Spleen (tissue), 11 donors: ENCODE results near the gene MAP2K5. TPM values are rescaled to one million over a fixed set of nuclear protein-coding genes. Genes with fewer than 3 reads are reported as not detected.
A peak's percentile ranks its signal among the peaks of the same experiment; 100 is the strongest.
"Not testable (repeated sequence)": the region's sequence is repeated elsewhere in the genome, so short reads cannot be mapped to it uniquely, and the experiment has no call there.

Source experiments
- DNase-seq: peaks from one replicate; pipeline ENCODE4 v3.0.0-alpha.2; 2020
- H3K27ac ChIP-seq, 8 donors: fragments of 200-600 bp; sonication (generic) in 7 of 8; 1 replicate in 4 of 8; 2 replicates in 4 of 8; pipeline versions ENCODE4 v1.5.0 to v1.8.0; 2016 to 2021; ENCODE audit warnings: inconsistent platforms in 4 of 8, mild to moderate bottlenecking in 4 of 8, moderate library complexity in 1 of 8
- H3K27me3 ChIP-seq, 7 donors: fragments of 200-600 bp; sonication (generic) in 6 of 7; replicated peaks in 1 of 7; 1 replicate in 4 of 7; 2 replicates in 3 of 7; pipeline versions ENCODE4 v1.5.0 to v1.8.0; 2016 to 2021; ENCODE audit warnings: inconsistent platforms in 3 of 7, mild to moderate bottlenecking in 1 of 7
- H3K36me3 ChIP-seq, 6 donors: fragments of 200-600 bp; sonication (generic) in 5 of 6; 1 replicate in 4 of 6; 2 replicates in 2 of 6; pipeline versions ENCODE4 v1.5.0 to v1.8.0; 2016 to 2021; ENCODE audit warnings: inconsistent platforms in 2 of 6
- H3K4me1 ChIP-seq, 6 donors: fragments of 200-600 bp; sonication (generic) in 5 of 6; 1 replicate in 3 of 6; 2 replicates in 3 of 6; pipeline versions ENCODE4 v1.5.0 to v1.8.0; 2016 to 2021; ENCODE audit warnings: inconsistent platforms in 3 of 6
- H3K4me3 ChIP-seq, 8 donors: fragments of 200-600 bp; sonication (generic) in 7 of 8; 1 replicate in 4 of 8; 2 replicates in 4 of 8; pipeline versions ENCODE4 v1.5.0 to v1.8.0; 2016 to 2021; ENCODE audit warnings: inconsistent platforms in 4 of 8, mild to moderate bottlenecking in 4 of 8, moderate library complexity in 2 of 8
- H3K9me3 ChIP-seq, 8 donors: fragments of 200-600 bp; sonication (generic) in 7 of 8; 1 replicate in 4 of 8; 2 replicates in 4 of 8; pipeline versions ENCODE4 v1.5.0 to v1.8.0; 2016 to 2021; ENCODE audit warnings: inconsistent platforms in 4 of 8
- CTCF ChIP-seq, 11 experiments: fragments of 200-600 bp in 7 of 11; fragments of 450-650 bp in 4 of 11; sonication (generic) in 4 of 11; IDR thresholded peaks in 8 of 11; conservative IDR thresholded peaks in 3 of 11; 1 replicate in 7 of 11; 2 replicates in 4 of 11; pipeline versions ENCODE4 v1.4.0 to v1.8.0; 2016 to 2021; ENCODE audit warnings: antibody characterized with exemption in 11 of 11, inconsistent platforms in 4 of 11, mild to moderate bottlenecking in 1 of 11
- POLR2A ChIP-seq, 3 donors: fragments of 450-650 bp; IDR thresholded peaks; one replicate each; pipeline ENCODE4 v1.5.1; 2017; ENCODE audit warnings: antibody characterized with exemption in 3 of 3, mild to moderate bottlenecking in 1 of 3
- POLR2AphosphoS5 ChIP-seq, 3 donors: sonication (generic); formaldehyde crosslinking; IDR thresholded peaks; one replicate each; pipeline ENCODE4 v1.5.1; 2017; ENCODE audit warnings: antibody characterized with exemption in 3 of 3
- WGBS, 5 donors: extraction: QIAGEN DNeasy Blood & Tissue Kit in 3 of 5; methylation state at CpG; one replicate each; pipeline versions ENCODE4 v1.1.5 to v1.1.7; 2013 to 2018; 5-methylcytosine and 5-hydroxymethylcytosine counted together
- intact Hi-C: fragments of 100-400 bp; cut with DNase I; formaldehyde crosslinking; loops from one replicate; pipeline ENCODE4 v1.15.0; 2023; ENCODE audit warnings: low total_unique reads
- polyA plus RNA-seq, 3 donors: library from polyadenylated mRNA; stranded (reverse); fragments of 200-250 nt; gene quantifications; one replicate each; pipeline ENCODE4 v1.2.1, GENCODE V29; 2013
- total RNA-seq, 7 donors: library from RNA; depleted of rRNA in 3 of 7; stranded (reverse); fragments of >200 nt in 3 of 7; fragmentation: NEBNext Ultra II Directional in 4 of 7; extraction: Animal tissue kit (Norgen Biotek cat#: 25700) in 4 of 7; gene quantifications; one replicate each; pipeline versions ENCODE4 v1.1.0 to v1.2.1, GENCODE V29; 2016 to 2021
- donor health status: healthy with polysubstance abuse.
- donor health status: DM: no; HTN: no; CAD: no; lungs with moderate emphysema.
- donor health status: DM: no; HTN: no; CAD: no.
- donor health status: Bipolar disorder and iron deficiency.
- donor health status: healthy.
- donor health status: DM: no; HTN: no; CAD: no.
- donor health status: DM: yes; HTN: yes; CAD: no.

Gene MAP2K5
- total and polyA plus RNA-seq, 10 donors: 8.4 to 30.4 (median 14.6) TPM

DNA sequence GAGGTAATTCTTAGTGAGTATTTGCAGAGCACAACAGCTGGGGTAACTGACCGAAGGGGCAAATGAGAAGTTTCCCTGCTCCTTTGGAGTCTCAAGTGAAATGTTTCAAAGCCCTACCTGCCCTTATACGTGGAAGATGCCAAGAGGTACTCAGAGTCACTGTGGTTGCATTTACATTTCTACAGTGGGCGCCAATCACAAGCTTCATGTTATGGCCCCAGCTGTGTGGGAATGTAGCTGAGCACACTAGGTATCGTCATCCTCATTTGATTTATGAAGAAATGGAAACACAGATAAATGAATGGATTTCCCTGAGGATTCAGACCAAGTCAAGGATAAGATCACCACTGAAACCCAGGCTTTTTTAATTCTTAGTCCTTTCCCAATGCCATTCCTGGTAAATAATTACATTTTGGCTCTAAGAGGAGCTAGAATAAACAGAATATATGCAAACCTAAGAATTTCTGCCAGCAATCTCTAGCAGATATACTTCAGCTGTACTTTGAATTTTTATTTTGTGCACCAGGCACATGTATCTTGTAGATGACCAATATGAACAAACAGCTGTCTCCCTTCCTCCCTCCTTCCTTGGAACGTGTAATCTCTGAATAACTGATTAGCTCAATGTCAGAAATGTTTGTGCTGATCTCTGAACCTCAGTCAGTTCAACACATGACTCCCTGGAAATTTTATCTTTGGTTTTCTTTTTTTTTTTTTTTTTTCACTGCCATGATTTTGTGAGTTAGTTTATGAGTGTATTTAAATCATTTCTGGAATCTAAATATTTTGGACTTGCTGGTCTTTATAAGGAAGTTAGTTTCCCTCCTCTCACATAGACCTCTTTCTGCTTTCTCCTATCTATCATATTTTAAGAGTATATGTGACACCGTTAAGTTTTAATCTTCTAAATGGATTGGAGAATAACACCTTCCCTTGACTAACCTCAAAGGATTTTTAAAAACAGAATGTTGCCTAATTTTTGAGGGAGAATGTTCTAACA, 69.2 kb downstream of the MAP2K5 start:
- no peaks in the 10 kb centered on the region for H3K27me3 ChIP-seq
- TF ChIP-seq POLR2A (IDR thresholded peaks at IDR 0.05): no peak
- no peak for TF ChIP-seq CTCF (IDR thresholded peaks at IDR 0.05 in 8 of 11, conservative IDR thresholded peaks at IDR 0.05 in 3 of 11)
- TF ChIP-seq POLR2AphosphoS5 (IDR thresholded peaks at IDR 0.05): no peak
- 69 to 83% (median 74%) methylated on average over 6 of the region's 6 CpGs for WGBS, 5 donors
- H3K4me3 ChIP-seq: no peak overlapping the region
- H3K9me3 ChIP-seq: no peaks in the 10 kb centered on the region
- H3K36me3 ChIP-seq: peaks cover 0 to 18% (median 0%) of the 10 kb centered on the region in 6 donors
- peak overlapping the region in 3 of 8 donors; percentile 3 to 44 (median 39) for H3K27ac ChIP-seq
- peaks cover 0 to 2% (median 0%) of the 10 kb centered on the region in 6 donors for H3K4me1 ChIP-seq
- no peak for DNase-seq
- intact Hi-C loops: no loop called here

DNA sequence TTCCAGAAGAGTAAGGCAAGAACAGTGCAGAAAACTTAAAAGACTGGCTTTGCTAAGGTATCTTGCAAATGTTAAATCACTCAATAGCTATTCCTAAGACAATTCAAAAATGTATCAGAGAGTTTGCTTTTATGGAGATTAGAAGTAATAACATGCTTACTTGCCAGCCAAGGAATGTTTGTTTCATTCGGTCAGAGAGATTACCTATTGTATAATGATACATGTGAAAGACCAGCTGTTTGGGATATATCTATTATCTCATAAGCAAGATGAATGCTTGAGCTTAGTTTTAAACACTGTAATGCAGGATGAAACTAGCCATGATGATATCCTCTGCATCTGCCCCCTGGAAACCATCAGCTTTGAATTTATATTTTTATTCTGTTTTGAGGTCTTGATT, 70.7 kb downstream of the MAP2K5 start:
- TF ChIP-seq POLR2AphosphoS5 (IDR thresholded peaks at IDR 0.05) (no peak), CTCF (IDR thresholded peaks at IDR 0.05 in 8 of 11, conservative IDR thresholded peaks at IDR 0.05 in 3 of 11) (no peak), POLR2A (IDR thresholded peaks at IDR 0.05) (no peak)
- intact Hi-C loops: no loop called here
- no peak overlapping the region for H3K27ac ChIP-seq
- H3K4me3 ChIP-seq: no peak overlapping the region
- 95 to 100% (median 97%) methylated on average over 1 of the region's 1 CpG for WGBS, 5 donors
- peaks cover 0 to 16% (median 0%) of the 10 kb centered on the region in 6 donors for H3K36me3 ChIP-seq
- peaks cover 0 to 2% (median 0%) of the 10 kb centered on the region in 6 donors for H3K4me1 ChIP-seq
- no peaks in the 10 kb centered on the region for H3K9me3 ChIP-seq
- no peak for DNase-seq
- no peaks in the 10 kb centered on the region for H3K27me3 ChIP-seq

GRCh38 chr15:67613708-67614107, 71.2 kb downstream of the MAP2K5 start:
- no peak overlapping the region for H3K27ac ChIP-seq
- TF ChIP-seq CTCF (IDR thresholded peaks at IDR 0.05 in 8 of 11, conservative IDR thresholded peaks at IDR 0.05 in 3 of 11) (no peak), POLR2AphosphoS5 (IDR thresholded peaks at IDR 0.05) (no peak), POLR2A (IDR thresholded peaks at IDR 0.05) (no peak)
- 91 to 95% (median 94%) methylated on average over 3 of the region's 3 CpGs for whole genome bisulfite sequencing, 5 donors
- H3K27me3 ChIP-seq: no peaks in the 10 kb centered on the region
- peaks cover 0 to 15% (median 0%) of the 10 kb centered on the region in 6 donors for H3K36me3 ChIP-seq
- no peak for DNase-seq
- intact Hi-C loops: no loop called here
- H3K4me3 ChIP-seq: no peak overlapping the region
- H3K9me3 ChIP-seq: no peaks in the 10 kb centered on the region
- H3K4me1 ChIP-seq: peaks cover 0 to 2% (median 0%) of the 10 kb centered on the region in 6 donors

DNA sequence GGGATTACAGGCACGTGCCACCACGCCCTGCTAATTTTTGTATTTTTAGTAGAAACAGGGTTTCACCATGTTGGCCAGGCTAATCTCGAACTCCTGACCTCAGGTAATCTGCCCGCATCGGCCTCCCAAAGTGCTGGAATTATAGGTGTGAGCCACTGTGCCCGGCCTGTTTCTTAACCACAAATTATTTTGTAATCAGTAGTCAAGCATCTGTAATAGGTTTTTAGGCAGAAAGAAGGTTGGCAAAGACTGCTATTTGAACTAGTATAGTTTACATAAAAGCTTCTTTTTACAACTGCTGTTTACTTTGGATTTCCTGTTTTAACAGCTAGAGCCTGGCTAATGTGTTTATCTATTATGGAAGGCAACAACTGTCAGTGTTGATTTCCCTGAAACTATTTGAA, 72.6 kb downstream of the MAP2K5 start:
- H3K4me3 ChIP-seq, DNase-seq, H3K27ac ChIP-seq, H3K9me3 ChIP-seq, H3K4me1 ChIP-seq, H3K27me3 ChIP-seq, intact Hi-C loops: not testable (repeated sequence)
- WGBS, 5 donors: 87 to 95% (median 92%) methylated on average over 6 of the region's 6 CpGs
- H3K36me3 ChIP-seq: peaks cover 0 to 19% (median 0%) of the 10 kb centered on the region in 6 donors
